Fibroblast of lung (primary cell): Measurements from ENCODE around the gene PMP22. TPM values are rescaled to one million over a fixed set of nuclear protein-coding genes. Genes with fewer than 3 reads are reported as not detected.

Experiments
- DNase-seq, 2 donors: peaks; one replicate each; pipeline versions ENCODE4 v3.0.0 to v3.0.0-alpha.2; 2010; ENCODE audit warnings: low read depth in 2 of 2
- H2AFZ ChIP-seq: 2 replicates; pipeline ENCODE4 v1.5.1; 2012; ENCODE audit warnings: low read length, control low read depth, inconsistent platforms
- H3K27ac ChIP-seq: 2 replicates; pipeline ENCODE4 v1.5.1; 2011; ENCODE audit warnings: low read length, control low read depth; ENCODE audit not compliant: insufficient read depth
- H3K27me3 ChIP-seq: 2 replicates; pipeline ENCODE4 v1.5.1; 2011; ENCODE audit warnings: mild to moderate bottlenecking, low read length; ENCODE audit not compliant: control insufficient read depth, insufficient read depth
- H3K36me3 ChIP-seq: 2 replicates; pipeline ENCODE4 v1.5.1; 2011; ENCODE audit warnings: low read length; ENCODE audit not compliant: control insufficient read depth, insufficient read depth
- H3K4me1 ChIP-seq: 2 replicates; pipeline ENCODE4 v1.5.1; 2011; ENCODE audit warnings: low read length; ENCODE audit not compliant: control insufficient read depth, insufficient read depth; ENCODE audit errors: extremely low read depth
- H3K4me2 ChIP-seq: 2 replicates; pipeline ENCODE4 v1.5.1; 2011; ENCODE audit warnings: low read length, control low read depth; ENCODE audit not compliant: insufficient read depth; ENCODE audit errors: extremely low read depth
- H3K4me3 ChIP-seq, 4 experiments: fragments of 200-600 bp in 1 of 4; sonication (generic) in 1 of 4; replicated peaks in 1 of 4; 2 replicates each; pipeline ENCODE4 v1.5.1; 2011 to 2016; ENCODE audit warnings: low read length in 4 of 4, low read depth in 3 of 4, mild to moderate bottlenecking in 3 of 4, control low read depth in 2 of 4, inconsistent platforms in 1 of 4, mixed read lengths in 1 of 4; ENCODE audit not compliant: insufficient read depth in 1 of 4; ENCODE audit errors: control extremely low read depth in 1 of 4
- H3K79me2 ChIP-seq: 2 replicates; pipeline ENCODE4 v1.5.1; 2012; ENCODE audit warnings: mild to moderate bottlenecking, low read length, inconsistent platforms; ENCODE audit not compliant: control insufficient read depth, insufficient read depth
- H3K9ac ChIP-seq: 2 replicates; pipeline ENCODE4 v1.5.1; 2011; ENCODE audit warnings: mild to moderate bottlenecking, low read length, control low read depth; ENCODE audit not compliant: insufficient read depth
- H3K9me3 ChIP-seq: 2 replicates; pipeline ENCODE4 v1.5.1; 2012; ENCODE audit warnings: low read depth, low read length; ENCODE audit not compliant: control insufficient read depth, insufficient read depth
- H4K20me1 ChIP-seq: 2 replicates; pipeline ENCODE4 v1.5.1; 2011; ENCODE audit warnings: low read length; ENCODE audit not compliant: control insufficient read depth, insufficient read depth; ENCODE audit errors: extremely low read depth
- CTCF ChIP-seq, 2 donors: IDR thresholded peaks in 1 of 2; conservative IDR thresholded peaks in 1 of 2; 1 replicate in 1 of 2; 2 replicates in 1 of 2; pipeline ENCODE4 v1.5.1; 2011 to 2012; ENCODE audit warnings: low read length in 2 of 2, control low read depth in 1 of 2, inconsistent platforms in 1 of 2, low read depth in 1 of 2, mild to moderate bottlenecking in 1 of 2
- EZH2 ChIP-seq: IDR thresholded peaks from 2 replicates; pipeline ENCODE4 v1.5.1; 2012; ENCODE audit warnings: low read length, control low read depth, mild to moderate bottlenecking; ENCODE audit errors: missing control alignments
- polyA plus RNA-seq, 2 donors: library from polyadenylated mRNA; depleted of rRNA in 1 of 2; stranded (reverse) in 1 of 2; unstranded in 1 of 2; fragments of >200 nt; gene quantifications; 2 replicates each; pipeline ENCODE4 v1.2.1, GENCODE V29; 2011 to 2012; ENCODE audit warnings: missing spikeins in 1 of 2
- total RNA-seq: library from RNA; depleted of rRNA; stranded (reverse); fragments of >200 nt; gene quantifications from 2 replicates; pipeline ENCODE4 v1.2.1, GENCODE V29; 2014

The PMP22 gene
- total and polyA plus RNA-seq, 2 donors (not counting 1 experiment from before 2014, with no cell fraction given) = 74.0 to 269 TPM

DNA sequence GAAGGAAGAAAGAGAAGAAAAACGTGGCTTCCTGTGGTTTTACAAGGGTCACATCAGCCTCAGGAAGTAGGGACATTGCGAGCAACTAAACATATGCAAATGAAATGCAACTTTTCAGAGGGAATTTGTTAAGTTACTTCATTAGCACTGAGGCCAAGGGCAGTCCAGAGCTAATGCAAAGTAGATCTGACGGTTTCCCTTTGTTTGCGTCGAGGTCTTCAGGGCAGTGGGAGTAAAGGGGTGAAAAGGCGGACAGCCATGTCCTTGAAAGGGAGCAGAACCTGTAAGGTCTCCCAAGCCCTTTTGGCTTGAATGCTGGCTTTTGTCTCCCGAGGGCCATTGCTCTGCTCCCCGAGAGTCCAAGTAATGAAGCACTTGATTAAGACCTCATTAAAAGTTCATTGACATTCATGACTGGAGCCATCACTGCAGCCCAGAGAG lies 85.0 kb downstream of the PMP22 start:
- Histone ChIP-seq H3K4me1 (no peaks in the 10 kb centered on the region), H3K9ac (no peak overlapping the region), H3K9me3 (no peaks in the 10 kb centered on the region), H4K20me1 (no peaks in the 10 kb centered on the region), H3K4me3 (no peak overlapping the region), H3K27me3 (peaks cover 3% of the 10 kb centered on the region), H3K4me2 (no peak overlapping the region), H3K36me3 (no peaks in the 10 kb centered on the region), H3K79me2 (no peaks in the 10 kb centered on the region), H3K27ac (no peak overlapping the region), H2AFZ (no peak overlapping the region)
- DNase-seq = no peak
- TF ChIP-seq CTCF (conservative IDR thresholded peaks at IDR 0.05 in 1 of 2, IDR thresholded peaks at IDR 0.05 in 1 of 2; ENCODE audit: low read depth in 1 of 2, low read length in 2 of 2) = no peak
- no peak for TF ChIP-seq EZH2

Other genes starting within 250 kb of the PMP22 start
- gene TEKT3, start 76.3 kb upstream of the PMP22 start, total RNA-seq = 0.33 and 0.77 TPM in 2 replicates
- 0.19 and 0.52 TPM in 2 replicates for gene TEKT3, start 76.3 kb upstream of the PMP22 start, polyA plus RNA-seq
- 0.77 and 2.3 TPM in 2 replicates for gene CDRT4, start 202.3 kb upstream of the PMP22 start, total RNA-seq
- gene CDRT4, start 202.3 kb upstream of the PMP22 start, polyA plus RNA-seq = 0.19 and 0.49 TPM in 2 replicates